Measurements from ENCODE around the gene DACT3. TPM values are rescaled to one million over a fixed set of nuclear protein-coding genes. Genes with fewer than 3 reads are reported as not detected.

DACT3 gene
- total and polyA plus RNA-seq, 2 of the 13 experiments (the other 11 are each of a cell fraction or from before 2014, with no cell fraction given) = 0.04 TPM; not detected in 1

DNA sequence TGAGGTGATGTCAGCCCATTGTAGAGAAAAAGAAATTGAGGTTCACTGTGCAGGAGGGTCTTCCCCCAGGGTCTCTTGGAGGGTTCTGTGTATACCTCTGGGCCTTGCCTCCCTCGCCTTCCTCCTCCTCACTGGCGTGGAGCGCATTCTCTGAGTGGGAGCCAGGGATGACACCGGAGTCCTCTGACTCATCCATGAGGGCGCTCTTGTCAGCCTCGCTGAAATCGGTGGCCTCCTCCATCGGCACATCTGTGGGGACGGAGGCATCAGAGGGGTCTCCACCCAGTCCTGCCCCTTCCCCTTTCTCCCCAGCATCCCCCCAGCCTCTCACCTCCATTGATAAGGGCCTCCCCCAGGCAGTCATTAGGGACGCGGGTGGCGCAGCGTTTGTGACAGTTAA is 39.7 kb upstream of the DACT3 start:
- Histone ChIP-seq H2AFZ (ENCODE audit: low read length) (no peak overlapping the region), H3K36me3 (replicated peaks in 1 of 2; ENCODE audit: control insufficient read depth in 1 of 2, insufficient read depth in 2 of 2, low read length in 2 of 2) (peaks cover 24 to 64% of the 10 kb centered on the region in 2 experiments; a peak in 4 of 5 replicates), H3K4me1 (ENCODE audit: insufficient read depth, low read length) (no peaks in the 10 kb centered on the region), H3K9me3 (ENCODE audit: low read length) (no peaks in the 10 kb centered on the region), H4K20me1 (ENCODE audit: insufficient read depth, low read length) (no peaks in the 10 kb centered on the region; the same call in 1 of the 2 replicates), H3K4me2 (ENCODE audit: low read depth, low read length) (no peak overlapping the region), H3K27me3 (ENCODE audit: control insufficient read depth in 1 of 2, insufficient read depth in 2 of 2, low read length in 2 of 2) (no peaks in the 10 kb centered on the region), H3K79me2 (ENCODE audit: insufficient read depth, low read length) (no peaks in the 10 kb centered on the region), H3K27ac (ENCODE audit: extremely low read length, insufficient read depth, low read length) (no peak overlapping the region), H3K4me3 (replicated peaks in 1 of 3; ENCODE audit: insufficient read depth in 1 of 3, low read depth in 2 of 3, low read length in 3 of 3) (no peak overlapping the region), H3K9ac (ENCODE audit: insufficient read depth, low read depth, low read length) (no peak overlapping the region)
- no TSS peak for BruUV-seq (replicated peaks)
- DNase-seq (ENCODE audit: low spot score) (no peak), FAIRE-seq (no peak), ATAC-seq (no peak)
- in situ Hi-C loops (cut with HindIII; ENCODE audit: extremely low pct_ligation_motif_present, low pct_unique_long_range_greater_than_20kb) (no loop called here), intact Hi-C loops (cut with micrococcal nuclease; ENCODE audit: unreplicated experiment) (no loop called here)
- POLR2A ChIA-PET = no interaction called here
- CTCF ChIA-PET (ENCODE audit: low intra/inter-chr PET ratio, low total read pairs) = no interaction called here
- WGBS (ENCODE audit: low lambda C conversion rate) = 95% methylated on average over 13 of the region's 13 CpGs
- TF ChIP-seq, protein P1, sequence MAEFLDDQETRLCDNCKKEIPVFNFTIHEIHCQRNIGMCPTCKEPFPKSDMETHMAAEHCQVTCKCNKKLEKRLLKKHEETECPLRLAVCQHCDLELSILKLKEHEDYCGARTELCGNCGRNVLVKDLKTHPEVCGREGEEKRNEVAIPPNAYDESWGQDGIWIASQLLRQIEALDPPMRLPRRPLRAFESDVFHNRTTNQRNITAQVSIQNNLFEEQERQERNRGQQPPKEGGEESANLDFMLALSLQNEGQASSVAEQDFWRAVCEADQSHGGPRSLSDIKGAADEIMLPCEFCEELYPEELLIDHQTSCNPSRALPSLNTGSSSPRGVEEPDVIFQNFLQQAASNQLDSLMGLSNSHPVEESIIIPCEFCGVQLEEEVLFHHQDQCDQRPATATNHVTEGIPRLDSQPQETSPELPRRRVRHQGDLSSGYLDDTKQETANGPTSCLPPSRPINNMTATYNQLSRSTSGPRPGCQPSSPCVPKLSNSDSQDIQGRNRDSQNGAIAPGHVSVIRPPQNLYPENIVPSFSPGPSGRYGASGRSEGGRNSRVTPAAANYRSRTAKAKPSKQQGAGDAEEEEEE (CRISPR knock-in tag; IDR thresholded peaks at IDR 0.05; ENCODE audit: borderline replicate concordance) = no peak
- TF ChIP-seq ATF1 (CRISPR knock-in tag; IDR thresholded peaks at IDR 0.05) (no peak), SP2 (CRISPR knock-in tag; IDR thresholded peaks at IDR 0.05) (no peak), ZNF496 (CRISPR knock-in tag; IDR thresholded peaks at IDR 0.05; ENCODE audit: insufficient replicate concordance) (no peak), NPAS2 (CRISPR knock-in tag; IDR thresholded peaks at IDR 0.05; ENCODE audit: borderline replicate concordance) (no peak), KIAA2018 (CRISPR knock-in tag; IDR thresholded peaks at IDR 0.05; ENCODE audit: borderline replicate concordance) (no peak), MYNN (CRISPR knock-in tag; IDR thresholded peaks at IDR 0.05; ENCODE audit: low read depth) (no peak), MAFF (IDR thresholded peaks at IDR 0.05; ENCODE audit: low read depth, low read length) (no peak)
- TF ChIP-seq, protein P2, sequence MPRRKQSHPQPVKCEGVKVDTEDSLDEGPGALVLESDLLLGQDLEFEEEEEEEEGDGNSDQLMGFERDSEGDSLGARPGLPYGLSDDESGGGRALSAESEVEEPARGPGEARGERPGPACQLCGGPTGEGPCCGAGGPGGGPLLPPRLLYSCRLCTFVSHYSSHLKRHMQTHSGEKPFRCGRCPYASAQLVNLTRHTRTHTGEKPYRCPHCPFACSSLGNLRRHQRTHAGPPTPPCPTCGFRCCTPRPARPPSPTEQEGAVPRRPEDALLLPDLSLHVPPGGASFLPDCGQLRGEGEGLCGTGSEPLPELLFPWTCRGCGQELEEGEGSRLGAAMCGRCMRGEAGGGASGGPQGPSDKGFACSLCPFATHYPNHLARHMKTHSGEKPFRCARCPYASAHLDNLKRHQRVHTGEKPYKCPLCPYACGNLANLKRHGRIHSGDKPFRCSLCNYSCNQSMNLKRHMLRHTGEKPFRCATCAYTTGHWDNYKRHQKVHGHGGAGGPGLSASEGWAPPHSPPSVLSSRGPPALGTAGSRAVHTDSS (CRISPR knock-in tag; conservative IDR thresholded peaks at IDR 0.05) = no peak

All from HepG2 (cell line).